Nephron (organoid): ENCODE measurements around the gene STX18.

ENCODE experiments used
- H3K27ac Mint-ChIP-seq, 3 experiments: 2 replicates each; pipeline ENCODE4 v1.8.0; 2020; ENCODE audit warnings: mixed read lengths in 3 of 3, mild to moderate bottlenecking in 2 of 3, moderate library complexity in 1 of 3
- H3K27me3 Mint-ChIP-seq: 2 replicates; pipeline ENCODE4 v1.8.0; 2021; ENCODE audit warnings: low read depth, mild to moderate bottlenecking, moderate library complexity, mixed read lengths
- H3K36me3 Mint-ChIP-seq: 2 replicates; pipeline ENCODE4 v1.8.0; 2020; ENCODE audit warnings: low read depth, mixed read lengths
- H3K4me1 Mint-ChIP-seq: 2 replicates; pipeline ENCODE4 v1.8.0; 2020; ENCODE audit warnings: mixed read lengths
- H3K4me3 Mint-ChIP-seq, 3 experiments: 2 replicates each; pipeline ENCODE4 v1.8.0; 2020; ENCODE audit warnings: mild to moderate bottlenecking in 3 of 3, mixed read lengths in 3 of 3, moderate library complexity in 2 of 3
- H3K9me3 Mint-ChIP-seq: 2 replicates; pipeline ENCODE4 v1.8.0; 2020; ENCODE audit warnings: mixed read lengths
- CTCF ChIP-seq, 3 experiments: fragments of 200-600 bp; sonication (generic); IDR thresholded peaks; one replicate each; pipeline ENCODE4 v1.5.0; 2021; ENCODE audit warnings: antibody characterized with exemption in 3 of 3; ENCODE audit not compliant: unreplicated experiment in 3 of 3

The STX18 gene

GRCh38 chr4:4488405-4489404 is 53.1 kb downstream of the STX18 start:
- Mint-ChIP-seq H3K4me3 (no peak overlapping the region), H3K4me1 (peaks cover 3% of the 10 kb centered on the region), H3K27me3 (no peaks in the 10 kb centered on the region), H3K27ac (no peak overlapping the region), H3K9me3 (no peaks in the 10 kb centered on the region), H3K36me3 (no peaks in the 10 kb centered on the region)
- TF ChIP-seq CTCF (IDR thresholded peaks at IDR 0.05; ENCODE audit: unreplicated experiment in 3 of 3) = peak; percentile 88 to 97 (median 92)

- Mint-ChIP-seq H3K4me3 (no peak overlapping the region), H3K36me3 (no peaks in the 10 kb centered on the region), H3K27me3 (peaks cover 5% of the 10 kb centered on the region), H3K27ac (no peak overlapping the region), H3K4me1 (peaks cover 7% of the 10 kb centered on the region), H3K9me3 (no peaks in the 10 kb centered on the region)
- no peak for TF ChIP-seq CTCF (IDR thresholded peaks at IDR 0.05; ENCODE audit: unreplicated experiment in 3 of 3)
Measured at GRCh38 chr4:4486969-4487368, 54.9 kb downstream of the STX18 start.

- TF ChIP-seq CTCF (IDR thresholded peaks at IDR 0.05; ENCODE audit: unreplicated experiment in 3 of 3) = no peak
- no peak overlapping the region for H3K27ac Mint-ChIP-seq
- H3K27me3 Mint-ChIP-seq = peaks cover 5% of the 10 kb centered on the region
- H3K4me3 Mint-ChIP-seq = no peak overlapping the region
- H3K4me1 Mint-ChIP-seq = peaks cover 12% of the 10 kb centered on the region
- no peaks in the 10 kb centered on the region for H3K36me3 Mint-ChIP-seq
- H3K9me3 Mint-ChIP-seq = no peaks in the 10 kb centered on the region
Measured at GRCh38 chr4:4485806-4486205, 56.0 kb downstream of the STX18 start.

- H3K27ac Mint-ChIP-seq = peak overlapping the region; percentile 19 to 50 (median 32)
- no peaks in the 10 kb centered on the region for H3K9me3 Mint-ChIP-seq
- no peaks in the 10 kb centered on the region for H3K36me3 Mint-ChIP-seq
- no peak for TF ChIP-seq CTCF (IDR thresholded peaks at IDR 0.05; ENCODE audit: unreplicated experiment in 3 of 3)
- H3K4me1 Mint-ChIP-seq = peaks cover 19% of the 10 kb centered on the region
- H3K27me3 Mint-ChIP-seq = peaks cover 5% of the 10 kb centered on the region
- no peak overlapping the region for H3K4me3 Mint-ChIP-seq
Measured at GRCh38 chr4:4481399-4481994, 60.4 kb downstream of the STX18 start.

GRCh38 chr4:4480685-4481398 is 61.0 kb downstream of the STX18 start:
- peak overlapping the region; percentile 32 to 61 (median 50) for H3K27ac Mint-ChIP-seq
- H3K4me3 Mint-ChIP-seq = no peak overlapping the region
- peaks cover 5% of the 10 kb centered on the region for H3K27me3 Mint-ChIP-seq
- TF ChIP-seq CTCF (IDR thresholded peaks at IDR 0.05; ENCODE audit: unreplicated experiment in 3 of 3) = peak; percentile 52 to 60 (median 59)
- no peaks in the 10 kb centered on the region for H3K36me3 Mint-ChIP-seq
- H3K4me1 Mint-ChIP-seq = peaks cover 19% of the 10 kb centered on the region
- H3K9me3 Mint-ChIP-seq = no peaks in the 10 kb centered on the region
